Measurements from ENCODE around the gene CACNA1C. TPM values are rescaled to one million over a fixed set of nuclear protein-coding genes. Genes with fewer than 3 reads are reported as not detected.

Gene CACNA1C
- total RNA-seq, 1 experiment from 2014 or later = 0.35 TPM

DNA sequence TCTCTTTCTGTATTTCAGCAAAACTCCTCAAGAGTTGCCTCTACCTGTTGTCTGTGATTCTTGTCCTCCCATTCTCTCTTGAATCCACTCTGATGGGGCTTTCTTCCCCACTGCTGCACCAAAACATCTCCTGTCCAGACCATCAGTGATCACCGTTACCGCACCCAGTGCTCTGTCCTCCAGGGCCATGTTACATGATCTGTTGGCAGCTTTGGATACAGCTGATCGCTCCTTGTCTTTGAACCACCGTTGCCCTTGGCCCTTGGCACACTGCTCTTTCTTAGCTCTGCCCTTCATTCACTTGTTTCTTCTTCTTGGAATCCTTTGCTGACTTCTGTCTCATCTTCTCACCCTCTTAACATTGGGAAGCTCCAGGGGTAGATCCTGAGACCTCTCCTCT is 408.3 kb downstream of the CACNA1C start:
- no peaks in the 10 kb centered on the region for H3K36me3 ChIP-seq (replicated peaks; ENCODE audit: control insufficient read depth, insufficient read depth, low read length)
- no peaks in the 10 kb centered on the region for H3K27me3 ChIP-seq (ENCODE audit: control insufficient read depth, insufficient read depth, low read length)
- no peak overlapping the region for H3K4me3 ChIP-seq (ENCODE audit: insufficient read depth, low read depth, low read length)
- DNase-seq = no peak

DNA sequence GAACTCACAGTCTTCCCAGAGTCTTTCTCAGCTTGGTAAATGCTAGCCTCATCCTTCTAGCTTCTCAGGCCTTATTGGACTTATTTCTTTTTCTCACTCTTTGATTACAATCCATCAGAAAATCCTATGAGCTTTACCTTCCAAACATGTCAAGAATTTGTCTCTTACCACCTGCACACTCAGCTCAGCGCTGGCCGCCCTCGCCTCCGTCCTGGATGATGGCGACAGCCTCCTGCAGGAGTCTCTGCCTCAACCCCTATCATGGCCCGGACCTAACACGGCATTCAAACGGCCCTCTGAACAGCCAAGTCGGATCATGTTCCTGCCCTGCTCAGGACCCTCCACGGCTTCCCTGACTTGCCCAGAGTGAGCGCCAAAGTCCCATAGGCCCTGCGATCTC is 408.9 kb downstream of the CACNA1C start:
- Histone ChIP-seq H3K27me3 (ENCODE audit: control insufficient read depth, insufficient read depth, low read length) (no peaks in the 10 kb centered on the region), H3K4me3 (ENCODE audit: insufficient read depth, low read depth, low read length) (no peak overlapping the region), H3K36me3 (replicated peaks; ENCODE audit: control insufficient read depth, insufficient read depth, low read length) (no peaks in the 10 kb centered on the region)
- DNase-seq = no peak

DNA sequence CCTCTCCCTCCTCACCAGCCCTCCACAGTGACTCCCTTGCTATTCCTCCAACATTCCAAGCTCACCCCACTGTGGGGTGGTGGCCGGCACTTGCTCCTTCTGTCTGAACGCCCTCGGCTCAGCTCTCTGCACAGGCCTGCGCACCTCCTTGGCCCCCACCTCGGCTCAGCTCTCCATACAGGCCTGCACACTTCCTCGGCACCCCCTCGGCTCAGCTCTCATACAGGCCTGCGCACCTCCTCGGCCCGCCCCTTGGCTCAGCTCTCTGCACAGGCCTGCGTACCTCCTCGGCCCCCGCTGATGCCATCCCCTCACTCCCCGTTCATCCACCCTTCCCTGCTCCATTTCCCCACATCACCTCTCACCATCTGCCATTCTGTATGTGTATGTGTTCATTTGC is 409.3 kb downstream of the CACNA1C start:
- Histone ChIP-seq H3K27me3 (ENCODE audit: control insufficient read depth, insufficient read depth, low read length) (no peaks in the 10 kb centered on the region), H3K36me3 (replicated peaks; ENCODE audit: control insufficient read depth, insufficient read depth, low read length) (no peaks in the 10 kb centered on the region), H3K4me3 (ENCODE audit: insufficient read depth, low read depth, low read length) (no peak overlapping the region)
- DNase-seq = no peak

DNA sequence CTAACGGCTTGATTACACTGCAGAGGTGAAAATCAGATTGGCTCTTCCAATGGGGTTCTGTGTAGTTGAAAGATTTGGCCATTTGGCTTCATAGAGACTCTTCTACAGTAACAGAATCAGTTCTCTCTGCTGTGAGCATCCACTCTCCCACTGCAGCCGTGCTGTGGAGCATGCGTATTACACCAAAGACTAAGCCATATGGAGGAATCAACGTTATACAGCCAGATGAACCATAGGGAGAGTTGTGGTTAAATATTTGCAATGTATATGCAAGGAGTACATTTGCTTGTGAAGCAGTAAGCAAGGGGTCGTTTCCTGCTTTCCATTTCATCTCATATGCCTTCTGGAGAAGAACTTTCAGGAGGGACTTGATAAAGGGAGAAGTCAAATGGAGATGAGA is 410.9 kb downstream of the CACNA1C start:
- Histone ChIP-seq H3K4me3 (ENCODE audit: insufficient read depth, low read depth, low read length) (no peak overlapping the region), H3K27me3 (ENCODE audit: control insufficient read depth, insufficient read depth, low read length) (no peaks in the 10 kb centered on the region), H3K36me3 (replicated peaks; ENCODE audit: control insufficient read depth, insufficient read depth, low read length) (no peaks in the 10 kb centered on the region)
- no peak for DNase-seq

DNA sequence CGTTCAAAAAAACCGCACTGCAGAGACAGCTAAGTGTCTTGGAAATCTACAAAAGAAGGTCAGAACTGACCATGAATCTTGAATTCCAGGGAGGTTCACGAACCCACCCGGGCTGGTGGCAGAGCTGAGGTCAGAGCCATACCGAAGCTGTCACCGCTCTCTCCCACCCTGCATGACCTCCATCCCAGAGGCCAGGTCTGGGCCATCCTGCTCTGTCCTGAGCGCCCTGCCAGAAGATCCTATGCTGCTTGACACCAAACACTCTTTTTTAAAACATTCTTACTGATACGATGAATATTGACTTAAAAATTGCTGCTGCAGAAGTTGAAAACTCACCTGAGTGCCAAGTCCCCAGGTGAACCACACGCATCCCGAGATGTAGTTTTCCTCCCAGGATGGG is 412.9 kb downstream of the CACNA1C start:
- no peak for DNase-seq
- Histone ChIP-seq H3K27me3 (ENCODE audit: control insufficient read depth, insufficient read depth, low read length) (no peaks in the 10 kb centered on the region), H3K36me3 (replicated peaks; ENCODE audit: control insufficient read depth, insufficient read depth, low read length) (no peaks in the 10 kb centered on the region), H3K4me3 (ENCODE audit: insufficient read depth, low read depth, low read length) (no peak overlapping the region)

DNA sequence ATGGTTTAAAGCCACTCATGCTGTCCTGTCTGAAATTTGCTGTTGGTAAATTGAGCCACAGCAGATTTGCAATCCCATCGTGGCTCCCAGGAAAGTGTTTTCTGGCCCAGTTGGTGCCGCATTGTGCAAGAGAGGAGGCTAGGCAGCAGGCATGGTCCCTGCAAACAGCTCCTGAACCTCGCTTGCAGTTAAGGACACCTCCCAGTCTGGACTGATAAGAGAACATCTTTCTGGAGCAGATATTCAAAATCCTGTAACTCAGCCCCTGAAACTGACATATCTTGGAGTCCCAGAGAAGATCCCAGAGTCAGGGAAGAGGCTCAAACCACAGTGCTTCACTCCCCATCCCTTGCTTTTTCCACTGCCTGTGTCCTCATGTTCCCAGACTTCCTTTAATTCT is 413.4 kb downstream of the CACNA1C start:
- no peak overlapping the region for H3K4me3 ChIP-seq (ENCODE audit: insufficient read depth, low read depth, low read length)
- no peaks in the 10 kb centered on the region for H3K27me3 ChIP-seq (ENCODE audit: control insufficient read depth, insufficient read depth, low read length)
- no peaks in the 10 kb centered on the region for H3K36me3 ChIP-seq (replicated peaks; ENCODE audit: control insufficient read depth, insufficient read depth, low read length)
- no peak for DNase-seq

DNA sequence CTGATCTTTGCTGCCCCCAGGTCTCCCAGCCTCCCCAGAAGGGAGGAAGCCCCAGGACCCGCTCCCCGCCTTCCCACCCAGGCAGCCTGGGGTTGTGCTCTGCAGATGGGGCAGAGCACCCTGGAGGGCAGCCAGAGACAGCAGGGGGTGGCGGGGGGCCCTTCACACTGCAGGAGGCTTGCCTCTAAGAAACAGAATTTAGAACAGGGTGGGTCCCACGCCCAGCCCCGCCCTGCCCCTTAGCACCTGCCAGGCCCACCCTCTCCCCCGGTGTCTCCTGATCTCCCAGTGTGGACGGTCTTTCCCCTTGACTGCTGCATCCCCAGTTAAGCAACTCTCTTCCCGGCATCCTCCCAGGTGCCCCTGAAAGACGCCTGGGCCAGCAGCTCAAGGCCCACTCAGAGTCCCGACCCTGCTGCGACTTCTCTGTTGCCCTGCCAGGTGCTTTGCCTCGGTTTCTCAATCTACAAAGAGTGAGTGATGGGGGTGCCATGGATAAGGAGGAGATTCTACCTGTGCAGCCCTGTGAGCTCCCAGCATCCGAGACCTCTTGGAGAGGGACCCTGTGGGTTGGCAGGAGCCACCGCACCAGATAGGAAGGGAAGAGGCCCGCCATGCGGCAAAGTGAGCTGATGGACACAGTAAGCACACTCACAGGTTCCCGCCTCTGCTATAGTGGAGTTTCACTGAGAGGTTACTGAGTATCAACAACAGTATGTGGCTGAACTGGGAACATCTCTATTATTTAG is 414.8 kb downstream of the CACNA1C start:
- no peaks in the 10 kb centered on the region for H3K27me3 ChIP-seq (ENCODE audit: control insufficient read depth, insufficient read depth, low read length)
- no peaks in the 10 kb centered on the region for H3K36me3 ChIP-seq (replicated peaks; ENCODE audit: control insufficient read depth, insufficient read depth, low read length)
- no peak overlapping the region for H3K4me3 ChIP-seq (ENCODE audit: insufficient read depth, low read depth, low read length)
- DNase-seq = no peak

DNA sequence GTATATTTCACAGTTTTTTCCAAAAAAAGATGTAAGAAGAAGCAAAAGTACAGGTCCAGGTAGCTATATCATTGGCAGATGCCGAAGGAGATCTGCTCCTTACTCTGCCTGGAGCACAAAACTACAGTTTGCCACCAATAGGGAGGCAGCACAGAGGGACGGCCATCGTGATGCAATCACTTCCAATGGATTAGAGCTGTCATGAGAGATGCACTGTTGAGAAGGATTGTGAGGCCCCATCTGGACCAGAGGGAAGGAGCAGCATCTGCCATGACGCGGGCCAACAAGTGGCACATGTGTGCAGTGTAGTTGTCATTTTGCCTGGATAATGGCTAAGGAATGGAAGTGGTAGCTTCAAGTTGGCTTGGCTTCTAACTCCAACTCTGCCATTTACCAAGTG is 423.2 kb downstream of the CACNA1C start:
- H3K27me3 ChIP-seq (ENCODE audit: control insufficient read depth, insufficient read depth, low read length) = no peaks in the 10 kb centered on the region
- no peak for DNase-seq
- H3K4me3 ChIP-seq (ENCODE audit: insufficient read depth, low read depth, low read length) = no peak overlapping the region
- no peaks in the 10 kb centered on the region for H3K36me3 ChIP-seq (replicated peaks; ENCODE audit: control insufficient read depth, insufficient read depth, low read length)

DNA sequence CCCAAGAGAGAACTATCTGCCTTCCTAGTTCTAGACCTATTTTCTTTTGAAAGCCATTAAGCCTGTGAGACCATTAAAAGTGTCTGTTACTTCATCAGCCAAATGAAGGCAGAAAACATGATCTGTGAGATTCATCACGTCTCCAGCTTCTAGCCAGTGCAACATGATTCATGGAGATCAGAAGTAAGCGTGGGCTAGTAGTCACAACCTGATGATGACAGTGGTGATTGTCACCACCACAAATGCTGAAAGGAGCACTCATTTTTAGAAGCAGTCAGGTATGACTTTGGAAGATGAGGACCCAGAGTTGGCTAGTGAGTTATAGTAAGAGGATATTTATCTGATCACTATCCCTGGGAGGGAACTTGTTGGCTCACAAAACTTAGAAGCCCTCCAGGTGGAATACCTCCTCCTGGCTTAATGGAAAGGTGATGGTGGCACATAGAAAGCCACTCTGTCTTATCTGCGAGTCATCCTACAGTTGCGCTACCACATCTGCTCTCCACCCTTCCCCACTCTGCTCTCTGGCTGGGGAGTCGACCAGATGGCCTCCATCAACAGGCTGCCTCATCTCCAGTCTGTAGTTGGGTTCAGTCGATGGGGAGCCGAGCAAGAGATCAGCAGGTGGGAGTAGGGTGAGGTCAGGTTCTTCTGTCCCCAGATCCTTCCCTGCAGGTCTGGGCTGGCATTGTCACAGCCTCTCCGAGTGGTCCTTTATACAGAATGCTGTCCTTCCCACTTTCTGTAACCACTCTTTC is 424.4 kb downstream of the CACNA1C start:
- Histone ChIP-seq H3K27me3 (ENCODE audit: control insufficient read depth, insufficient read depth, low read length) (no peaks in the 10 kb centered on the region), H3K4me3 (ENCODE audit: insufficient read depth, low read depth, low read length) (no peak overlapping the region)
- no peak for DNase-seq

DNA sequence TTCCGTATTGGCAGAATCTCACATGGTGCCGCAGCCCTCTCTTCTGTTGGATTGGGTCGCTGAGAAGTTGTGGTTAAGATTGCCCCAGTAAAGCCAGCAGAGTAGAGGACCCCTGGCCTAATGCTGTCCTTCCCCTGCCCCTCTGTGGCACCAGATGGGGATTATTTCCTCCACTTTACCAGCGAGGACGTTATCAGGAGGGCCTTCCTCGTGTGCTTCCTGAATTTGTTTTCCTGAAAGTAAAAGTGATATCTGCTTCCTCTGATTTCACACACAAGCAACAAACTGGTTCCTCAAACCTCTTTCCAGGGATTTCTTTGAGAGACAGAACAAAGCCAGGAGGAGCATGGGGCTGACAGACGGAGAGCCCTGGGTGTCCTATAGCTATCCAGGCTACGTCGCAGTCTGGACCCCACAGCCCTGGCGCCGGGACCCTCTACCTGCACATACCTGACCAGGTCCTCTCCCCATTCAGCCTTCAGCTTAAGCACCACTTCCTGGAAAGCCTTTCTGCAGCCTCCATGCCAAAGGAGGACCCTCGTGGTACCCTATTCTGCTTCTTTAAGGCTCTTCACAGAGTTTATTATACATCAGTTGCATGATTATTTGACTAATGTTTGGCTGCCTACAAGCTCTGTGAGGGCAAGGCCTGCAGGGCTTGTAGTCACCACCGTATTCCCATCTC is 427.2 kb downstream of the CACNA1C start:
- no peak for DNase-seq
- H3K4me3 ChIP-seq (ENCODE audit: insufficient read depth, low read depth, low read length) = no peak overlapping the region
- H3K36me3 ChIP-seq (replicated peaks; ENCODE audit: control insufficient read depth, insufficient read depth, low read length) = no peaks in the 10 kb centered on the region
- no peaks in the 10 kb centered on the region for H3K27me3 ChIP-seq (ENCODE audit: control insufficient read depth, insufficient read depth, low read length)

More for the DNA sequence above, 424.4 kb downstream of the CACNA1C start:
- H3K36me3 ChIP-seq (replicated peaks; ENCODE audit: control insufficient read depth, insufficient read depth, low read length) = no peaks in the 10 kb centered on the region

DNA sequence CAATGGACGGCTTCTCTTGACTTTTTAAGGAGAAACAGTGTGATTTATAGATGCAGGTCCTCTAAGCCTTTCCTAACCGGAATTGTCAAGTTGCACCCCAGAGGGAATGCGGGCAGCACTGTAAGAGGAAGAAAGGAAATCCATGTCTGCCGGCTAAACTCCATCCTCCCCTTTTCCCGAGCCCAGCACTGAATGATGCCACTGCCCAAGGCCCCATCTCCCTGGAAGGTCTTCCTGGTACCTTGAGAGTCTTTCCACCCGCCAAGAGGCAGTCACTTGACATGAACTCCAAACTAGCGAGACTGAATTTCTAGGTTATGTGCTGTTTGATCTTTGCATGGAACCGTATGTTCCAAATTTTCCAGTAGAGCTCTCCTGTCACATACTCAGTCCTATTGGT is 428.6 kb downstream of the CACNA1C start:
- Histone ChIP-seq H3K4me3 (ENCODE audit: insufficient read depth, low read depth, low read length) (no peak overlapping the region), H3K27me3 (ENCODE audit: control insufficient read depth, insufficient read depth, low read length) (no peaks in the 10 kb centered on the region), H3K36me3 (replicated peaks; ENCODE audit: control insufficient read depth, insufficient read depth, low read length) (no peaks in the 10 kb centered on the region)
- DNase-seq = no peak

DNA sequence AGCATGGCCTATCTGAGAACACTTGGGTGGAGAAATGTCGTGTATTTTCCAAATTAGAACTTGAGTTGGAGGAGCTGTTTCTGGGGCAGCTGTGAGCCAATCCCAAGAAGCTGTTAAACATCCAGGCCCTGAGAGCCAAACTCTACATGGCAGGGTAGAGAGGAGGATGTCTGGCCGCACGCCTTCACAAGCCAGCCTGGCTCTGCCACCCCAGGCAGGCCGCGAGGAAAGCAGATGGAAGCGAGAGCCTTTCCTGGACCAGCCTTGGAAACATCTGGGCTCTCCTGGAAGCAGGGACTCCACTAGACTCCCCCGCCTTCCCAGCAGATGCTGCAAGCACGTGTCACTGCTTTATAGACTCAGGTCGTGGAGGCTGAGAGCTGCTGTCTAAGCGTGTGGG is 429.2 kb downstream of the CACNA1C start:
- Histone ChIP-seq H3K36me3 (replicated peaks; ENCODE audit: control insufficient read depth, insufficient read depth, low read length) (no peaks in the 10 kb centered on the region), H3K4me3 (ENCODE audit: insufficient read depth, low read depth, low read length) (no peak overlapping the region), H3K27me3 (ENCODE audit: control insufficient read depth, insufficient read depth, low read length) (no peaks in the 10 kb centered on the region)
- no peak for DNase-seq

DNA sequence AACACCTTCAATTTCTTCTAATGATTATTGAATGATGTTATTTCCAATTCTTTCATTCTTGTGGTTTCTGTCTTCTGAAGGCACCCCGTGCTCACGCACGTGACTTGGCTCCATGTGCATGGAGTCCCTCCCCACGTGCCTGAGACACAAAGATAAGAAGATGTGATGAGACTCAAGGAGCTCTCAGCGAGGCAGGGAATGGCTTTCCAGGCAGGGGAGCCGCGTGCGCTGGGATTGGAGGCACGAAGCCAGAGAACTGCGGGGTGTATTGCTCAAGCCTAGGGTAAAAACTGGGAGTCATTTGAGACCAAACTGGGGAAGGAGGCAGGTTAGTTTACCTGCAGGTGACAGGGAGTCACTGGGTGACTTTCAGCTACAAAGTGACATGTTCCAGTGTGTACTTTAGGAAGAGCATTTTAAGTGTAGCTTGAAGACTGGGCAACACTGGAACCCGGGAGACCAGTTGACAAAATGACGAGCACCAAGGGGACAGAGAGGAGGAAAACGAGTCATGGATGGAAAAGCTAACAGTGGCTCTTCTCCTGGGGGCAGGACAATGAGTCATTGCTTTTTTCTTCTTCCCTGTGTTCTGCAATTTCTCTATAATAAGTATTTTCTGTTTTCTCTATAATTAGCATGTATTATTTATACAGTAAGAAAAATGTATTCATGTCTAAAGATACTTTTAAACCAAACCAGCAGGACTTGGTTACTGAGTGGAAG is 430.3 kb downstream of the CACNA1C start:
- Histone ChIP-seq H3K27me3 (ENCODE audit: control insufficient read depth, insufficient read depth, low read length) (no peaks in the 10 kb centered on the region), H3K36me3 (replicated peaks; ENCODE audit: control insufficient read depth, insufficient read depth, low read length) (no peaks in the 10 kb centered on the region), H3K4me3 (ENCODE audit: insufficient read depth, low read depth, low read length) (no peak overlapping the region)
- DNase-seq = no peak

DNA sequence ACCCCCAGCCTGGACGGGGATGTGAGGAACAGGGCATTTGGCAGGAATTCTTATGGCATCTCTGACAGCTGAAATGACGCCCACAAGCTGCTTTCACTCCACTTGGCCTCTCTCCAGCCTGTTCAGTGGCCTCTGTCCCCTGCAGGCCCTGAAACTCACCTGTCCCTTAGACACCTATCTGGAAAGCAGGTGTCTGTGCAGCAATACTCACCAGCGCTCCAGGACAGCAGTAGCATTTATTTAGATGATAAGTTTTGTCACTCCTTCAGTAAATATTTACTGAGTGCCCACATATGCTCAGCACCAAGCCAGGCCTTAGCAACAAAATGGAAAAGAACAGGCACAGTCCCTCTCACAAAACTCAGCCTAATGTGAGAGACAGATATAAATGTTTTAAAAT is 430.9 kb downstream of the CACNA1C start:
- Histone ChIP-seq H3K4me3 (ENCODE audit: insufficient read depth, low read depth, low read length) (no peak overlapping the region), H3K36me3 (replicated peaks; ENCODE audit: control insufficient read depth, insufficient read depth, low read length) (no peaks in the 10 kb centered on the region), H3K27me3 (ENCODE audit: control insufficient read depth, insufficient read depth, low read length) (no peaks in the 10 kb centered on the region)
- no peak for DNase-seq

Measured in H7 (cell line).